ENCODE measurements around the gene EFCAB6.

- no peak for TF ChIP-seq POLR2A (IDR thresholded peaks at IDR 0.05; ENCODE audit: low read depth, low read length)
- no peak for TF ChIP-seq CTCF (conservative IDR thresholded peaks at IDR 0.05; ENCODE audit: low read depth, low read length)
- TF ChIP-seq NFE2L2 (IDR thresholded peaks at IDR 0.05; ENCODE audit: low read depth, low read length) = no peak
Measured at GRCh38 chr22:43487311-43488030, 324.6 kb downstream of the EFCAB6 start.
